A204.1 (cell line): ENCODE data around the gene TICAM1.
"Not testable (repeated sequence)": the region's sequence is repeated elsewhere in the genome, so short reads cannot be mapped to it uniquely, and the experiment has no call there.

ENCODE experiments used
- FAIRE-seq: peaks from 2 replicates; lab custom pipeline; 2012; peaks lifted over from hg19 to GRCh38; lab: Jason Lieb, UNC

Gene TICAM1

GRCh38 chr19:4844348-4845179, 13.1 kb upstream of the TICAM1 start:
- no peak for FAIRE-seq

GRCh38 chr19:4843647-4843965, 12.1 kb upstream of the TICAM1 start:
- no peak for FAIRE-seq

DNA sequence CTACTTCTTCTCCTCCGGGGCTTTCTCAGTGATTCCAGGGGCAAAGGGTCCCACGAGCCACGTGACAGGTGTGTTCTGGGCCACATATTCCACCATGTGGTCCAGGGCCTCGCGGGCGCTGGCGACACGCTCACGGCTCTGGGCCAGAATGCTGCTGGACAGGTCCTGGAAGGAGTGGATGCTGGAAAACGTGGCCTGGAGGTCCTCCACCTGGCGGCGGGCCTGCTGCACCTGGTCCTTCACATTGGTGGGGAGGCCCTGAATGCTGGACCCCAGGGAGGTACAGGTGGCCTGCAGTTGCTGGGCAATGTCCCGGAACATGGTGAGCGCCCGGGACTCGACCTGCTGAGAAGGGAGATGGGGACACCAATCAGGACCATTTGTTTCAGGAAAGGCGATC, 7.7 kb upstream of the TICAM1 start:
- no peak for FAIRE-seq

DNA sequence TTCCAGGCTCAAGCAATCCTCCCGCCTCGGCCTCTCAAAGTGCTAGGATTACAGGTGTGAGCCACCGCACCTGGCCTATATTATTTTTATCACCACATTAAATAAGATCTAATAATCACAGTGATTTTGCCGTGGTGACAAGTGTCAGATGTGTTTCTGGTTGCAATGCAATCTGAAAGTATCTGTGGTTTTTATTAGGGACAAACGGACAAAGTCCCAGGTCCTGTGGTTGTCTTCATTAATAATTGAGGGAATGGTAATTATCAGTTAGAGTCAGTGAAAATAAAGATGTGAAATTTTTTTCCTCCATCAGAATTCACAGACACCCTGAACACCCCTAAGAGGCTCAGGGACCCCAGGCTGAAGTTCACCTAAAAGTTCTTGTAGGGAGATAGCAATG, 1.3 kb upstream of the TICAM1 start:
- FAIRE-seq = no peak

GRCh38 chr19:4831979-4832340, 448 bp upstream of the TICAM1 start:
- FAIRE-seq = not testable (repeated sequence)

DNA sequence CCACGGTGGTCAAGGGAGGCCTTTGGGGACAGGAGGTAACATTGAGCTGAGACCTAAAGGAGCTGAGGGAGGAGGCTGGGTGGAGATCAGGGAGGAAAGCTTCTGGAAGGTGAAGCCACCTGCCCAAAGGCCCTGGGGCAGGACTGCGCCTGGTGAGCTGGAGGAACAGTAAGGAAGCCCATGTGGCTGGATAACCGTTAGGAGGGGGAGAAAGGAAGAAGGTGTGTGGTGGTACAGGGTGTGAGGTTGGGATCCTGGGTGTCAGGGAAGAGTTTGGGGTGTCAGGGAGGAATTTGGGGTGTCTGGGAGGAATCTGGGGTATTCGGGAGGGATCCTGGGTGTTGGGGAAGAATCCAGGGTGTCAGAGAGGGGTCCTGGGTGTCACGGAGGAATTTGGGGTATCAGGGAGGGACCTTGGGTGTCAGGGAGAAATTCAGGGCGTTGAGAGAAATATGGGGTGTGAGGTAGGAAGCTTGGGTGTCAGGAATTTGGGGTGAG, 695 bp downstream of the TICAM1 start:
- FAIRE-seq = no peak

GRCh38 chr19:4830332-4830731, 1.2 kb downstream of the TICAM1 start:
- FAIRE-seq = no peak

DNA sequence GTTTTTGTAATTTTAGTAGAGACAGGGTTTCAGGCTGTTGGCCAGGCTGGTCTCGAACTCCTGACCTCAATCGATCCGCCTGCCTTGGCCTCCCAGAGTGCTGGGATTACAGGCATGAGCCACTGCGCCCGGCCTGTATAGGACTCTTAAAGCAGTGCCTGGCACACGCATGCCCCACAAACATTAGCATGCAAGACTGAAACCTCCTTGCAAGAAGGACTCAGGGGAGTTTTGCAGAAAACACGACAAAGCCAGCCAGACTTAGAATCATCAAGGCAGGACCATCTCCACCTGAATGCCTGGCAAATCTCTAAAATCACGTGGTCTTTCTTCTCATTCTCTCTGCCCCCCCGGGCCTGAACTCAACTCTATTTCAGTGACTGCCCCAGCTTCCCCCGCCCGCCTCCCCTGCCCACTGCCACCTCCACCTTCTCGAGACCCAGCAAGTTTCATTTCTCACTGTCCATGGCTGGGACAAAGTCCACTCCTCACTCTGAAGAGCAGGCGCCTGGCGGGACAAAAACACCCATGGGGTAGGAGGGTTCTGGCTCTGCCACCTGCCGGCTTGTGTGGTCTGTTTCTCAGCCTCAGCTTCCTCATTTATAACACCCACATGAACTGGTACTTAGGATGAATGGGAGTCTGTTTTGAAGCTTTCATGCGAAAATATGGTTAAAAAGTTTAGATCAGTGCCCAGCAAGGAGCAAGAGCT, 2.4 kb downstream of the TICAM1 start:
- no peak for FAIRE-seq

GRCh38 chr19:4823577-4823976, 7.9 kb downstream of the TICAM1 start:
- FAIRE-seq = no peak

DNA sequence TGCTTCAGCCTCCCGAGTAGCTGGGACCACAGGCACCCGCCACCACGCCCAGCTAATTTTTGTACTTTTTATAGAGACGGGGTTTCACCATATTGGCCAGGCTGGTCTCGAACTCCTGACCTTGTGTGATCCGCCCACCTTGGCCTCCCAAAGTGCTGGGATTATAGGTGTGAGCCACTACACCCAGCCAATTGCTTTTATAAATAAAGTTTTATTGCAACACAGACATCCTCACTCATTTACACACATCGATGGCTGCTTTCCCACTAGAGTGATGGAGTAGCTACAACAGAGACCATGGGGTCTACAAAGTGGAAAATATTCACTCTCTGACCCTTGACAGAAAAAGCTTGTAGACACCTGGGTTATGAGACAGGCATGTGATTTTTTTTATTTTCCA, 9.2 kb downstream of the TICAM1 start:
- FAIRE-seq = not testable (repeated sequence)

DNA sequence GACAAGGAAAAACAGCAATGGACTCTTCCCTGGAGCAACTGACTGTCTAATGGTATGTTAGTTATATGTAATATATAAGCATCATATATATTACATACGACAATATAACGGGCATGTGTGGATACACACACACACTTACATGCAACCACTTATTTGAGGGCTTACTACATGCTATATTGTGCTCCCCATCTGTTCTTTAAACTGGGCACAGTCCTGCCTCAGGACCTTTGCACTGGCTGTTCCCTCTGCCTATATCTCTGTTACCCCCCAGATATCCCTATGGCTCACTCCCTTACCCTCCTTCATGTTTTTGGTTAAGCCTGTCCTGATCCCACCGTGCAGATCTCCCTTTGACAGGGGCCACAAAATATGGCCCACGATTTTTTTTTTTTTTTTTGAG, 10.2 kb downstream of the TICAM1 start:
- no peak for FAIRE-seq

DNA sequence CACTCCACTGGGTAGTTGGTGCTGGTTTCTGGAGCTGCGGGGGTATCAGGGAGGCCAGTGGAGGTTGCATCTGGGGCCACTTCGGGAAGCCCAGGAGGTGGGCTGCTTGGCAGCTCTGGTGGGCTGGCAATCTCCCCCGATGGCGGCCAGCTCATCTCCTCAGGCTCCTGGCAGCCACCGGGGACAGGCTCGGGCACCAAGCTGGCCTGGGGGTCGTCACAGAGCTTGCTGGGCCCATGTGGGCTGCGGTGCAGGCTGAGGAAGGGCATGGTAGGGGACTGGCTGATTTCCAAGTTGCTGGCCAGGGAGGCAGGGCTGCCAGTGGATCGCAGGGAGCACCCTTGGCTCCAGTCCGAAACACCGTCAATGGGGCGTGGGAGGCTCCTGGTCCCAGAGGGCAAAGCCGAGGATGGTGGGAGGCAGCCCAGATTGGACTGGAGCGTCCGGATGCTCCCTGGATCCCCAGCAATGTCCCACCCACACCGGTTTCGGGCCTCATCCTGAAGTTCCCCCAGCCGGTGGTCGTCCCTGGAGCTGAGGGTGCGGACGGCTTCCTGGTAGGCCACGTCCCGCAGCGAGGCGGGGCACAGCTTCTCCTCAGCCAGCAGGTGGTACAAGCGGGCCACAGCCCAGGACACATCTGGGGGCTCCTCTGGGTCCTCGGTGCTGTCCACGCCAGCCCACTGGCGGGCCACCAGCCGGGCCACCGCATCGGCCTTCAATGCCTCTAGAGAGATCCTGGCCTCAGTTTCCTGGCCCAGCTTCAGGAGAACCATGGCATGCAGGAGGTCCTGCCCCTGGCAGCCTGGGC, 13.8 kb downstream of the TICAM1 start:
- FAIRE-seq = no peak

- FAIRE-seq = no peak
These were observed 14.6 kb downstream of the TICAM1 start for GRCh38 chr19:4816950-4817278.

DNA sequence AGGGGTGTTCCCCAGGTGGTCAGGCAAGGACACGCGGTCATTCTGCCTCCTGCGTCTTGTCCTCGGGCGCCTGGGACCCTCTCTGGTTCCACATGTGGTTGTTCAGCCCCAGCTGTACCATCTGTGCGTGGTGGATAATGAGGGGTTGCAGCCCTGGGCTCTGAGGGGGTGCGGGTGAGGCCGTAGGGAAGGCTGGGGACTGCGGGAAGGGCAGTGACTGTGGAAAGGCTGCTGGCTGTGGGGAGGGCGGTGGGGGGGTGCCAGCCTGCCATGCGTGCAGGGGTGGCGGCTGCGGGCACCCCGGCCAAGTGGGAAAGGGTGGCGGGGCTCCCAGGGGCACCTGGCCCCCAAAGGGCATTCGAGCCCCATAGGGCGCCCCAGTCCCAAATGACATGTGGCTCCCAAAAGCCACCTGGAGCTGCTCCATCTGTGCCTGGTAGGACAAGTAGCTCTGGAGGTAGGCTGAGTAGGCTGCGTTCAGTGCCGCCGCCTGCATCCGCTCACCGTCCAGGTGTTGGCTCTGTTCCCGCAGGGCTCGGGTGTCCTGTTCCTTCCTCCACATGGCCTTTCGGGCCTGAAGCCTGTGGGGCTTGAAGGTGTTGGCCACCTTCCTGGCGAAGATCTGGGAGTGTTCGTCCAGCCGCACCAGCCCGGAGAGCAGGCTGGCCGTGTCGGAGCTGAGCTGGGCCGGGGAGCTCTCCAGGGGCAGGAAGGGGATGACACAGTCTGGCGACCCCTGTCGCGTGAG, 15.1 kb downstream of the TICAM1 start:
- no peak for FAIRE-seq

DNA sequence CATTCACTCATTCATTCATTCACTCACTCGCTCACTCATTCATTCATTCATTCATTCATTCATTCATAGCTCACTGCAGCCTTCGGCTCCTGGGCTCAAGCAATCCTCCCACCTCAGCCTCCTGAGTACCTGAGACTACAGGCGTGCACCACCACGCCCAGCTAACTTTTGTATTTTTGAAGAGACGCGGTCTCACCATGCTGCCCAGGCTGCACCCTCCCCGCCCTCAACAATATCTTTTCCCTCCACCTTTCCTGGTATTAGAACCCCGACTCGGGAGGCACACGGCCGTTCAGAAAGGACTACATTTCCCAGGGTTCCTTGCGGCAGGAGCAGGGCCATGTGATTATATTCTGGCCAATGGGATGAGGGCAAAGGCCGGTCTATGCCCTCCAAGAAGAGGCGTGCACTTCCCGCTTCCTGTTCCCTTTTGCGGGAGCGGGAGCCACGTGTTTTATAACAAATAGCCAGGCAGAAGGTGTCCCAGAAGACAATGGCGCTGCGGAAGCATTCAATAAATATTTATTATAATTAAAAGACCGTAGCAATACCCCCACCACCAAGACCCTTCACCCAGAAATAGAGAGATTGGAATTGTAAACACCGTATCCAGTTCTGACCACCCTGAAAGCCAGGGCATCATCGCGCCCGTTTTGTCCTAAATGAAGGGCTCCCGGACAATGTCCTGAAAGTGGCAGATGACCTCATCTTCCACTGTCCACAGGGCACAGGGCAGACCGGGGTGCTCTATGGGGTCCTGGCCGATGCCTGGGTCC, 15.9 kb downstream of the TICAM1 start:
- FAIRE-seq = peak; percentile 87

DNA sequence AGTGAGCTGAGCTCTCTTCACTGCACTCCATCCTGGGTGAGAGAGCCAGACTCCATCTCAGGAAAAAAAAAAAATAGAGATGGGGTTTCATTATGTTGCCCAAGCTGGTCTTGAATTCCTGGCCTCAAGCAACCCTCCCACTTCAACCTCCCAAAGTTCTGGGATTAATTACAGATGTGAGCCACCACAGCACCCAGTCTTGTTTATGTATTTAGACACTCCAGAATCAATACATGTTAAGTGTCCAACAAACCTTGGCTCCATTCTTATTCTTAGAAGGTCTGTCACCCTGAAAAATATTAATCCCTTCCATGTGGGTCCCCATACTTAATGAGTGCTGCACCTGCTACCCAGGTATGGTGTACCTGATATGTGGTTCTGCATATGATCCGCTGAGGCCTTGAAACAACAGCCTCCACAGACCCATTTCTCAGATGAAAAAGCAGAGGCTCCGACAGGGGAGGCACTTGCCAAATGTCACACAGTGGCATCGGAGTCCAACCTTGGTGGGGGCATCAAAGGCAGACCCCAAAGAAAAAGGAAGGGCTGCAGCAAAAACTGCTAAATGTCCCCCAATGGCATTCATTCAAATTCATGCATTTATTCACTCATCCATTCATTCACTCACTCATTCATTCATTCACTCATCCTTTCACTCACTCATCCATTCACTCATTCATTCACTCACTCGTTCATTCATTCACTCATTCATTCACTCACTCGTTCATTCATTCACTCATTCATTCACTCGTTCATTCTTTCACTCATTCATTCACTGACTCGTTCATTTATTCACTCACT, 16.7 kb downstream of the TICAM1 start:
- FAIRE-seq = no peak

GRCh38 chr19:4811328-4812131, 20.0 kb downstream of the TICAM1 start:
- FAIRE-seq = no peak

- FAIRE-seq = no peak
These were observed 24.3 kb downstream of the TICAM1 start for GRCh38 chr19:4807188-4807587.

GRCh38 chr19:4806384-4806783, 25.1 kb downstream of the TICAM1 start:
- no peak for FAIRE-seq

DNA sequence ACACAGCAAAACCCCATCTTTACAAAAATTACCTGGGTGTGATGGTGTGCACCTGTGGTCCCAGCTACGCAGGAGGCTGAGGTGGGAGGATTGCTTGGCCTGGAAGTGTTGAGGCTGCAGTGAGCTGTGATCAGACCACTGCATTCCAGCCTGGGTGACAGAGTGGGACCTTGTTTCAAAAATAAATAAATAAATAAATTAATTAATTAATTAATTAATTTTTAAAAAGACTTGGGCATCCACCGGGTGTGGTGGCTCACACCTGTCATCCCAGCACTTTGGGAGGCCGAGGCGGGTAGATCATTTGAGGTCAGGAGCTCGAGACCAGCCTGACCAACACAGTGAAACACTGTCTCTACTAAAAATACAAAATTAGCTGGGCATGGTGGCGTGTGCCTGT, 26.4 kb downstream of the TICAM1 start:
- FAIRE-seq = not testable (repeated sequence)
